Hematopoietic multipotent progenitor cell treated with erythropoietin and hydrocortisone succinate and interleukin-3 and kit ligand, for 4 days (in vitro differentiated cells): Measurements from ENCODE around the gene TUBB2B.

Experiments
- DNase-seq: peaks from one replicate; pipeline ENCODE4 v3.0.0-alpha.2; 2015

The TUBB2B gene

DNA sequence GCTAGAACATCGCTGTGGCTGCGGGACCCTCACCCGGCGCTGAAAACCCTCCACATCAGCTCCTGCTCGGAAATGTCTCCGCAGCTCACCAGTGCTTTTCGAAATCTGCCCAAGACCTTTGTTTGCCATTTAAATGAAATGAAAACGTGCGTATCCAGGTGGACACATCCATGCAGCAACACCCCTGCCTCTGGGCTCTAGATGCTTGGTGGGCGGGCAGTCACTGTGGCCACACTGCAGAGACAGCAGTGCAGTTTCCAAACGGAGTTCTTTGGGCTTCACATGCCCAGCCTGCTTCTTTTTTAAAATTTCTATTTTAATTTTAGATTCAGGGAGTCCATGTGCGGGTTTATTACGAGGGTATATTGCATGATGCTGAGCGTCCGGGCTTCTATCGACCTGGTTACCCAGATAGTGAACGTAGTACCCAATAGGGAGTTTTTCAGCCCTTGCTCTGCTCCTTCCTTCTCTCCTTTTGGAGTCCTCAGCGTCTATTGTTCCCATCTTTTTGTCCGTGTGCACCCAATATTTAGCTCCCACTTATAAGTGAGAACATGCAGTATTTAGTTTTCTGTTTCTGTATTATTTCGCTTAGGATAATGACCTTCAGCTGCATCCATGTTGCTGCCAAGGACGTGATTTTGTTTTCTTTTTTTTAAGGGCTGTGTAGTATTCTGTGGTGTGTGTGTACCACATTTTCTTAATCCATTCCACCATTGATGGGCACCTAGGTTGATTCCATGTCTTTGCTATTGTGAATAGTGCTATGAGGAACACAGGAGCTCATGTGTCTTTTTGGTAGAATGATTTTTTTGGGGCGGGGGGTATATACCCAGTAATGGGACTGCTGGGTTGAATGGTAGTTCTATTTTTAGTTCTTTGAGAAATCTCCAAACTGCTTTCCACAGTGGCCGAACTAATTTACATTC lies 4.8 kb upstream of the TUBB2B start:
- DNase-seq, result no peak

DNA sequence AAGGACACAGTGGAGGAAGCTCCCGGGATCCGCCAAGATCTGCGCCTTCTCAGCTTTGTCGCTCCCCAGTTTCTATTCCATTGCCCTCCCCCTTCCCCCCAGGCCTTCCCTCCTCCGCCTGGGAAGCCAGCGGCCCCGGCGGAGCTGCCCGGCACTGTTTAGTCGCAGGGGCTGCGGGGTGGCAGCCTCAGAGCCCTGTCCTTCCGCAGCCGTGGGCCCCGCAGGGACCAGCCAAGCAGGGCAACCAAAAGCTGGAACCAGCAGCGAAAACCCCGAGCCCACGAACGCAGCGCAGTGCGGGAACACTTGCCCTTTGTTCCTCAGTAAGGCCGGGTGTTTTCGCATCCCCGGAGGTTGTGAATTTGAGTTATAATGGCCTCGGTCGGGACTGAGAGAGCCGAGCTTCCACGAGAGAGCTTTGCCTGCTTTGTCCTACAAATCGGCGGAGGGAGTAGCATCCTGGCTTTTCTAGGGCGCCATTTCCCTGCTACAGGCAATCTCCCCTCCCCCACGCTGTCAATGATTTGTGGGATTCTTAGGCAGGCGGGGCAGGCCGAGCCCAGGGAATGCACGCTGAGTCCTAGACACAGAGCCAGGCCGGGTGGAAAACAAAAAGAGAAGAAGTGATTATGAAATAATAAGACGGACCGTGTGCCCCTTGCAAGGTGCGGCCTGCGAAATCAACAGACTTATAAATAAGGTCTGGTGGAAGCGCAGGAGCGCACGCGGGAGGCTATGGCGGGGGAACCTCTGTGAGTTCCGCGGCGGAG lies 4.0 kb upstream of the TUBB2B start:
- DNase-seq, result peak; percentile 31

DNA sequence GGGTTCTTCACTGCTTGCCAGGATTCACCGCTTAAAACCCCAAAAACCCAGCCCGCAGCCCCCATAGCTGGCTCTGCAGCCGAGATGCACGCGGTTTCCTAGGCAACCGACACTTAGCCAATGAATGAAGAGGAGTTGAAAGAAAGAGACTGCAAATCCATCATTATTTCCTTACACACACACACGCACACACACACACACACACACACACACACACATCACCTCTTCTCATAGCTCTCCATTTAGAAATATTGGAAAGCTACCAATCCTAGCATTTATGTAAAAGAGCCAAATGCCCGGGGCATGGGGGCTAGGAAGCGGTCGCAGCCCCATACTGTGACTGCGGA lies 3.4 kb upstream of the TUBB2B start:
- no peak for DNase-seq

DNA sequence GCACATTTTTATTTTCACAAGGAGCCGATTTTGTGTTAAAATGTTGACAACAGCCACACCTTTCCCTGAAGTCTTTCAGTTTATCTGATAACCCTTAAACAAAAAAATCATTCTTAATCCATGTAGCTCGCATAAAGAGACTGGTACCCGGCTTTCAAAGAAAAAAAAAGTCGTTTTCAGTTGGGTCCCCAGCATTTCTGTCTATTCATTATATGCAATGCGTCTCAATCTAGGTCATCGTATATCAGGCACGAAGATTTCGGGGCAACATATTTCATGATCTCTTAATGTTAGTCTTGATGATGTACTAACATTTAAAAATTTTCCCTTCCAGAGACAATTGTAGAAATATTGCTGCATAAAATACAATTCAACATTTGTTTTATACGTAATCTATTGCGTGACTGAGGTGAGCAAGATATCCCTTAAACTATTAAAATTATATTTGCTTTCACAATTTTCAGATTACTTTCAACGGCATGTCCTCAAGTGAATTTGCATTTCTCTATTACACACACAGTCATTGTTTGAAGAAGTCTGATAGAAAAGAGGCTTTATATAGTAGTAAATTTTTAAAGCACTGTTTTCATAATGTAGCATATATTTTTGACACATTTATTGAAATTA lies 2.9 kb upstream of the TUBB2B start:
- DNase-seq, result no peak

DNA sequence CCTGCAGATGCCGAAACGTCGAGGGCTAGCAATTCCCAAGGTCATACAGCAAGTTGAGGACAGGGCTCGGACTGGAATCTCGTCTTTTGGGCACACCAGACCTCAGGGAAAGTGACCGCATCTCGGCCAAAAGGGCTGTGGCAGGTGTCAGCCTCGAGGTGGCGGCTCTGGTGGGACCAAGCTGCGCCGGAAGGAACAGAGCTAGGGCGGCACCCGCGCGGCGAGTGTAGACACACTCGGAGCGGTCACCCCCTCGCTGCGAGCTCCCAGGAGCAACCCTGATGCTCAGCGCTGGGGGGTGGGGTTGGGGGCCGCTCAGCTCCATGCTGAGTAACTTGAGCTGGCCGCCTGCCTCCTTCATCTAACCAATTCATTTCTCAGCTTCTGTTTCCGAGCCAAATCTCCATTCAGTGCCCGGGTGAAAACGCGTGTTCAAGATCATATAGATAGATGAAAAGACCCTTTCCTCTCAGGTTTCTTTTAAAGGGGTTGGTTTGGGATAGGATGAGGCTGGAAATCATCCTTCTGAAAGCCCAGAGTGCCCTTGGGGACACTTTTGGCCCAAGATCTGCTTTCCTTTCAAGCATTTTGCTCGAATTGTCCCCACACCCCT lies 2.2 kb upstream of the TUBB2B start:
- peak; percentile 41 for DNase-seq

DNA sequence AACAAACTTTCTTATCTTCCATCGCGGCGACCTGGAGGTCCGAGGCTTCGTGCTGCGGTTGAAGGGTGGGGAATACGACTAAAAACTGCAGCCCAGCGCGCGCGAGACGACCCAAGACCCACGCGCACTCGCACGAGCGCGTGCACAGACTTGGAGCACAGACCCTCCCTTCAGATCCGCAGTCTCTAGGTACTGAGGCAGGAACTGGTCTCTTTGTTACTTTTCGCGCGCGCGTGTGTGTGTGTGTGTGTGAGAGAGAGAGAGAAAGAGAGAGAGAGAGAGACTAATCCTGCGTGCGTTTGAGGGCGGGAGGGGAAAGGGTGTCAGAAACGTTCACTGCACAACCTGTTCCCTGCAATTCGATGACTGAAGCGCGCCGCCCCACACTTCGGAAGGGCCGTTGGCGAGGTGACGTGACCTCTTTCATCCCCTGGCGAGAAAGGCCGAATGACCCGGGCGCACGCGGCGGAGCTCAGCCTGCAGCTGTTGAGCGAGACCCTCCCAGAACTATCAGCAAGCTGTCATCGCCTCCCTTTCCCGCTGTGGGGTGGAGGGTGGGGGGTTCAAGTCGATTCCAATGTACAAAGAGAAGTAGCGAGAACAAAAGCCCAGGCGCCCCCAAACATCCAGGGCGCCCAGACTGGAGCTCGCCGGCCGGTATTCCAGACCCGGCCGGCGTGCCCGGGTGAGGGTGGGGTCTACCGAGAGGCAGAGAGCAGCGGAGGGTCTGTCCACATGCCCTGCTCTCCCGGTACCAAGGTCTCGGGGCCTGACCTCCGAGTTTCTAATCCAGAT lies 1.5 kb upstream of the TUBB2B start:
- peak; percentile 44 for DNase-seq

DNA sequence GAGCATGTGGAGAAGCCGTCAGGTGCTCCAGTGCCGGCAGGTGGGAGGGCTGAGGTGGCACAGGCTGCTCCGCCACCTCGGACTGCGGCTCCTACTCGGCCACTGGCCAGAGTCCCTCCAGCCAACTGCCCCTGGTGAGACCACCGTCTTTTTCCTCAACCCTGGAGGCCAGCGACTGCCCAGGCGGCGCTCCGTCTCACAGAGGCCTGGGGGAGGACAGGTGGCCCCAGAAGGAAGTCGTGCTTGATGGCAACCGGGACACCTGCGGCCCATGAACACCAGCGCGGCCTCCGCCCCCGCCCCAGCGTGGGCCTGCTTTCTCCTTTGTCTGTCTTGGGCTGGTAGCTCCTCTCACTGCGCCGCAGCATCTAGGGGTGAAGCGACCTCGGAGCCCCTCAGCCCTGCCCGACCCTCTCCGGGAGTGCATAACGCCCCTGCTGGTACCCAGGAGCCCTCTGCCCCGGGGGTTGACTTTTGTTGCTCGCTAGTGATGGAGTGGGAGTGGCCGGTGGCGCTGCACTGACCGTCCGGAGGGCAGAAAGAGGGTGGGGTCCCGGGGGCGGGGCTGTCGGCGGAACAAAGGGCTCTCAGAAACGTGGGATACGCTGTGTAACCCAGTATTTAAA lies 706 bp upstream of the TUBB2B start:
- no peak for DNase-seq

DNA sequence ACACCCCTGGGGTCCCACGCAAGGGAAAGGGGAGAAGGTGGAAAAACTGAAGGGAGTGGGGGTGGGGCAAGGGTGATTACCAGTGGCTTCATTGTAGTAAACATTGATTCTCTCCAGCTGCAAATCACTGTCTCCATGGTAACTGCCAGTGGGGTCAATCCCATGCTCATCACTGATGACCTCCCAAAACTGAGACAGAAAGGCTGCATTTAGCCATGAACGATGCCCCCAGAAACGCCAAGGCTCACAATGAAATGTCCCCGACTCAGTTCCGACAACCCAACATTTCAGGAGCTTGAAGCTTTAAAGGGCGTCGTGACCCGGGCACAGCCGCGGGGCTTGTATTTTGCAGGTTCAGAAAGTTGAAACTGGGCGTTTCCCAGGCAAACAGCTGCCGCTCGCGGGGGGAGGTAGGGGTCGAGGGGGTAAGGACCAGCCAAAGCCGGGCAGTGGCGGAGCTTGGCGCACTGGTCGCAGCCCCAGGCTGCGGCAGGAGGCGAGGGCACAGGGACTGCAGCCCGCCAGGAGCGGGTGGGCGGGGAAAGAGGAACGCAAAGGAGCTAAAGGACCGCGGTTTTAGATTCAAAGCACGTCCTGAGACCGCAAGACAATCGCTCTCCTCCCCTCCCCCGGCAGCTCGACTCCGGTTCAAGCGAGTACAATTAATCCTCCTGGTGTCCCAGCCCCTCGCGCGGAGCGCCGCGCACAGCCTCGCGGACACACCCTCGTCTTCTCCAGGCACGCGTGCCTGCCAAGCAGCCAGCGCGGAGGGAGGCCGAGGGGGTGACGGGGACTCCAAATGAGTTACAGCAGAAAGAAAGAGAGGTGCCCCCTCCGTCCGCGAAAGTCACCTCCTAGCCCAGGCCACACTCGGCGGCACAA lies 731 bp downstream of the TUBB2B start:
- peak; percentile 78 for DNase-seq

DNA sequence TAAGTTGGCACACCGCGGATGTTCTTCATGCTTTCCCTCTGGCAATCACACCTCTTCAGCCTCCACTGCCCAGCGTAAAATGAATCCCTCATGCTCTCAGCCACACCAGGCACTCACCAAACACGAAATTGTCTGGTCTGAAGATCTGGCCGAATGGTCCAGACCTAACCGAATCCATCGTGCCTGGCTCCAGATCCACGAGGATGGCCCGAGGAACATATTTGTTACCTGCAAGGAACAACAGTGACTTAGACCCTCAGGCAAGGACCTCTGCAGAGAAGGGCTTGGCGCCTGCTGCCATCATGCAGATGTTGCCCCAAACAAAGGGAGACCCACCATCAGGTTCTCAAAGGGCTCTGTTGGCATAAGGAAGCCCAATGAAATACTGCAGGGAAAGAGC lies 1.4 kb downstream of the TUBB2B start:
- DNase-seq, result no peak

DNA sequence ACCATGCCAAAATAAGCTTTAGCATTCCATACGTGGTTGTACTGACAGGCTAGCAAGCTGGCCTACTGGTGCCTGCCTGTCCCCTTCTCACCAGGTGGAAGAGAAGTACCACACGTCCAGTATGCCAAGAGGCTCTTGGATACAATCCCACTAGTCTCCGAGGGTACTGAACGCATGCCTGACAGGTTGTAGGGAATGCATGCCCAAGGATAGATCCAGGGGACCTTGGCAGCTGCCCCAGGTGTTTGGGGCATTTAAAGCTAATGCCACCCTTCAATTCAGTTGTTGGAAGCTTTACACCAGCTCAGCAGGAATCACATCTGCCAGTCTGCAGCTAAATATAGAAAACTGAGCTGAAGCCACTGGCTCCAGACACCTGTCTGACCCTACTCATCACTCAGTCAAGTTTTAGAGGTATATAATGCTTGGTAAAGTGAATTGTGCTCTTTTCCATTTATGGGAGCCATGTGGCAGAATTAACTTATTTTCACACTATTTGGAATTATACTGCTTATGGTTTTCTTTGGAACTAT lies 4.9 kb downstream of the TUBB2B start:
- DNase-seq, result no peak

DNA sequence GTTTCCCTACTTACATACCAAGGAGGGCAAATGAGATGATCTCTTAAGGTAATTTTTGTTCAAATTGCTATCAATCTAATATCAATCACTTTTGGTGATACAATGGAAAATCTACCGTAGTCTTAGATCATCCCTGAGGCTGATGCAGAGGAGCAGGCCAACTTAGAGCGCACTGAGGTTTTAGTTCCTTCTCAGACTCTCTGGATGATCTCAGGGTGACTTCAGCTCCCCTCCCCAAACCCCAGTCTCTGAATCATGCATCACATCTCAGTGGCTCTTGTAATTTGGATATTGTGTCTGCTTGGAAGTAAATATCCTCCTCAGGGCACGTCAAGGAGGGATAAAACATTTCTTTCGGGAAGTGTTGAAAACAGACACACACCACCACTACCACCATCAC lies 5.9 kb downstream of the TUBB2B start:
- DNase-seq, result no peak

DNA sequence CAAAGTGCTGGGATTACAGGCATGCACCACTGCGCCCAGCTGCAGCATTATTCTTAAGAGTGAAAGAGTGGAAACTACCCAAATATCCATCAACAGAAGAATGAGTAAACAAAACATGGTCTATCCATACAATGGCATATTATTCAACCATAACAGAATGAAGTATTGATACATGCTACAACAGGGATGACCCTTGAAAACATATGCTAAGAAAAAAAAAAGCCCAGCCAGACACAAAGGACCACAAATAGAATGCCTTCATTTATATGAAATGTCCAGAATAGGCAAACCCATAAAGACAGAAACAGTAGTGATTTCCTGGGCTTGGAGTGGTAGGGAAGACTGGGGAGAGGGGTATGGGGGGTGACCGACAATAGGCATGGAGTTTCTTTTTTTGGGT lies 7.1 kb downstream of the TUBB2B start:
- no peak for DNase-seq

DNA sequence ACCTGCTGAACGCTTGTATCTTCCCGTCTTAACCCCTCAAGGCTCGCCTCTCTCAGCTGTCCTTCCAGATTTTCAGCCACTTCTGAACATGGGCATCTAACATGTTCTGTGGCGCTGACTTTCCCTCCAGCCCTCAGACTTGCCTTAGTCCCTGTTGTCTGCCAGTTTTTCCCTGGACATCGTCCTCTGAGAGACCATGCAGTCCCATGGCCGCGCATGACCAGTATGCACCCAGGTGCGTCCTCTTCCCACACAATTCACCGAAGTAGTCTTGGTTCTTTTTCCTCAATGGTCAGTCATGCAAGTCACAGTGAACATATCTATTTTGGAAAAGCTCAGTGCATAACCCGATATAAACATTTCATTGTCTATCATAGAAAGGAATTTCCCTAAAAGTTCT lies 9.2 kb downstream of the TUBB2B start:
- no peak for DNase-seq

DNA sequence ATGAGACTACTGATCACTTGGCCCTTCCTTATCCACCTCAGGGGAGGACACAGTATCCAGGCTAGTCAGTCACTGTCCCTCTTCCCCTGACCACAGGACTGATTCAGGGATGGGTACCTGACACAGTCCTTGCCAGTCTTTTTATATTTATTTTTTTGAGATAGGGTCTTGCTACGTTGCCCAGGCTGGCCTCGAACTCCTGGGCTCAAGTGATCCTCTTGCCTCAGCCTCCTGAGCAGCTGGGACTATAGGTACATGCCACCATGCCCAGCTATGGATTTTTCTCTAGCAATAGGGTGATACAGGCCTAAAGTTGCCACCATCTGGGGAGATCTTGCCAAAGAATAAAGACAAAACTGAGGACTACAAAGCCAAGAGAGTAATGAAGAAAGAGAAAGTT lies 10.2 kb downstream of the TUBB2B start:
- no peak for DNase-seq

DNA sequence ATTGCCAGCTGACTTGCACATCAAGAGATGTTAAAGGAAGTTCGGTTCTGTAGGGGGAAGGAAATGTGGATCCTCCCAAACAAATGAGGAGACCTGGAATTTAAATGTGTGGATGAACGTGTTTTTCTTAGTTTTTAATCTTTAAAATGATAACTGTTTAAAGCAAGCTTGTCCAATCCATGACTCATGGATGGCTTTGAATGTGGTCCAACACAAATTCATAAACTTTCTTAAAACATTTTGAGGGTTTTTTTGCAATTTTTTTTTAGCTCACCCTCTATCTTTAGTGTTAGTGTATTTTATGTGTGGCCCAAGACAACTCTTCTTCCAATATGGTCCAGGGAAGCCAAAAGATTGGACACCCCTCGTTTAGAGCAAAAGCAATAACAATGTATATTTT lies 12.6 kb downstream of the TUBB2B start:
- DNase-seq, result no peak

DNA sequence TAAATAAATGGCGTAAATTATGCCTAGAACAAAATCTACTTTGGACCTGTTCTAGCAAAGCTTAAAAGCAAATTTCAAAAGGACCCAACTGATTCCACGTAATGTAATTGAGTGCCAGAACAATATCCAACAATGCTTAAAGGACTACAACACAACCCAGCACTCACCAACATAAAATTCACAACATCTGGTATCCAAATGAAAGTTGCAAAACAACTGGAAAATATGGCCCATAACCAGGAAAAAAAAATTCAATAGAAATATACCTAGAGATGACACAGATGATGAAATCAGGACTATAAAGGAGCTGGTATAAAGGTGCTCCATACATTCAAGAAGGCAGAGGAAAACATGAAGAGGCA lies 14.1 kb downstream of the TUBB2B start:
- no peak for DNase-seq

DNA sequence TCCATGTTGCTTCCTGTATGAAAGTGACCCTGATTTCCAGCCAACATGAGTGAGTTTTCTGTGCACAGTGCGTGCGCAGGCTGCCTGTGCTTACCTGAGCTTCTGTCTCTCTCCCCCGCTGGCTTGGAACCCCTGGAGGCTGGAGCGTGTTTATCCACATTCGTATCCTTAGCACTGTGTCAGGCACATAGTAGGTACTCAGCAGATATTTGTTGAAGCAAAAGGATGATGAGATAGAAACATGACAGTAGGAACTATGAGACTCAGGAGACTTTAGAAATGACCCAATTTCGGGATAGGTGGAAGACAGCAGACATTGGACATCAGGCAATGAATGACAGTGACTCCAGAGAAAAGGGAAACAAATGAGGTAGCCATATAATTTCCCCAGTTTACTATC lies 15.2 kb downstream of the TUBB2B start:
- no peak for DNase-seq

DNA sequence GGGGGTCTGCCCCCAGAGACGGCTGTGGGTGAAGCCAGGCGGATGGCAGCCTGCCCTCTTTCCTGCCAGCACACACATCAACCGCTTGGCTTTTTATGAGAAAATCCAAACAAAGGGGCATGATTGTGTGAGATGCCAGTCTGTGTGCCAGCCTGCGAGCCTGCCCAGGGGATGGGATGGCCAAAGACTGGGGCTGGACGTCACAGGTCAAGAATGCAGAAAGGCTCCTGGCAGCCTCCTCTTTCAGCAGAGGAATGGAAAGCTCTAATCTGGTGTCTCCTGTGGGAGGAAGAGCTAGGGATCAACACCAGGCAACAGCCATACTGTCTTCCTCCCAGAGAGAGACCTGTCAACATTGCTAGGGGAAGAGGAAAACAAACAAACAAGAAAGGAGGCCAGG lies 15.8 kb downstream of the TUBB2B start:
- DNase-seq, result no peak

DNA sequence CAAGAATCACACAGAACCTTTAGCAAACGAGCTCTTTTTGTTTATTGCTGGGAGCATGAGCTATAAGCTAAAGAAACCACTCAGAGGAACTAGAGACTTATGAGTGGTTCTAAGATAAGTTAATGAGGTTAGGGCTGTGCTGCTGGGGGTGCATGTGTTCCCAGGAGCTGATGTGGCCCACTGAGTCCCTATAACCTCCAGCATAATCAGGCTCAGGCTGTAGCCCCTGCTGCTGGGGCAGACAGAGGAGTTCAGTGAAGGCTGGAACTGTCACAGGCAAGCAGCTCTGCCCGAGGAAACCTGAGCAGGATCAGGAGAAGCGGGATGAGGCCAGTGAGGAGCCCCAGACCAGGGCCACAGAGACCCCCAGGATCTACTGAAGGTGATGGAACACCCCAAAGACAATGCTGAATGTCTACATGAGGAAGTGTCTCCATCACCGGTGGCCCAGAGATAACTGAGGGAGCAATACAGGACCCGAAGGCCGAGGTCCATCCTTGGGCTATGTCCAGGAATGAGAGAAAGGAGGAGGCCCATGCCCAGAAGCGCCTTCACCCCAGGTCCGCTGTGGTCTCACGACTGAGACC lies 17.3 kb downstream of the TUBB2B start:
- no peak for DNase-seq
